HepG2 (cell line): ENCODE data around the gene NABP2. TPM values are rescaled to one million over a fixed set of nuclear protein-coding genes. Genes with fewer than 3 reads are reported as not detected.
A peak's percentile ranks its signal among the peaks of the same experiment; 100 is the strongest.

Source experiments
- HHEX ChIP-seq: IDR thresholded peaks from 2 replicates; pipeline ENCODE4 v1.6.1; 2016; ENCODE audit warnings: control low read depth
- KLF11 ChIP-seq: IDR thresholded peaks from 2 replicates; pipeline ENCODE4 v1.6.1; 2016; ENCODE audit warnings: missing compliant biosample characterization
- NCOR1 ChIP-seq: fragments of 200-600 bp; sonication (generic); IDR thresholded peaks from 2 replicates; pipeline ENCODE4 v1.7.0; 2017; ENCODE audit warnings: antibody characterized with exemption, low read length, borderline replicate concordance
- PRDM15 ChIP-seq: sonication (generic); formaldehyde crosslinking; IDR thresholded peaks from 2 replicates; pipeline ENCODE4 v1.4.0; 2020; ENCODE audit warnings: missing genetic modification reagents
- STAG1 ChIP-seq: sonication (generic); formaldehyde crosslinking; IDR thresholded peaks from 2 replicates; pipeline ENCODE4 v1.4.0; 2020; ENCODE audit warnings: missing genetic modification reagents
- TBL1XR1 ChIP-seq: fragments of 150-350 bp; IDR thresholded peaks from 2 replicates; pipeline ENCODE4 v1.6.1; 2014; ENCODE audit warnings: borderline replicate concordance, low read length; ENCODE audit not compliant: partially characterized antibody
- TOE1 ChIP-seq: sonication (generic); formaldehyde crosslinking; IDR thresholded peaks from 2 replicates; pipeline ENCODE4 v1.4.0; 2020; ENCODE audit warnings: mild to moderate bottlenecking, missing genetic modification reagents
- ZNF205 ChIP-seq: IDR thresholded peaks from 2 replicates; pipeline ENCODE4 v1.6.1; 2018; ENCODE audit warnings: missing biosample characterization, missing genetic modification reagents
- ZNF256 ChIP-seq: sonication (generic); formaldehyde crosslinking; conservative IDR thresholded peaks from 2 replicates; pipeline ENCODE4 v1.4.0; 2020; ENCODE audit warnings: missing genetic modification reagents
- ZNF354B ChIP-seq: sonication (generic); formaldehyde crosslinking; IDR thresholded peaks from 2 replicates; pipeline ENCODE4 v1.8.0; 2022; ENCODE audit warnings: mild to moderate bottlenecking, missing genetic modification reagents
- ZNF709 ChIP-seq: sonication (generic); formaldehyde crosslinking; IDR thresholded peaks from 2 replicates; pipeline ENCODE4 v1.5.0; 2020; ENCODE audit warnings: mild to moderate bottlenecking, missing genetic modification reagents
- ZNF891 ChIP-seq: sonication (generic); formaldehyde crosslinking; IDR thresholded peaks from 2 replicates; pipeline ENCODE4 v1.5.0; 2020; ENCODE audit warnings: mild to moderate bottlenecking, missing genetic modification reagents
- polyA plus RNA-seq, 8 experiments: library from polyadenylated mRNA; depleted of rRNA in 3 of 8; stranded (reverse) in 7 of 8; unstranded in 1 of 8; fragments of >200 nt; fragmentation: Illumina TruSeq in 4 of 8; extraction: Trizol in 4 of 8; gene quantifications; 2 replicates each; pipeline versions ENCODE4 v1.2.1 to v1.2.3, GENCODE V29; 2011 to 2016; ENCODE audit warnings: low read depth in 4 of 8, missing spikeins in 1 of 8, mixed read lengths in 1 of 8; ENCODE audit not compliant: insufficient read depth in 1 of 8
- total RNA-seq, 5 experiments: library from RNA; depleted of rRNA; stranded (reverse); fragments of >200 nt; fragmentation: Illumina TruSeq; extraction: Trizol; gene quantifications; 2 replicates each; pipeline ENCODE4 v1.2.3, GENCODE V29; 2016; ENCODE audit warnings: low read depth in 1 of 5
- TF ChIP-seq, protein P1 (sequence below): sonication (generic); formaldehyde crosslinking; IDR thresholded peaks from 2 replicates; pipeline ENCODE4 v1.5.1; 2020; ENCODE audit warnings: missing genetic modification reagents, mild to moderate bottlenecking, borderline replicate concordance
- TF ChIP-seq, protein P2 (sequence below): sonication (generic); formaldehyde crosslinking; IDR thresholded peaks from 2 replicates; pipeline ENCODE4 v1.8.1; 2023; ENCODE audit warnings: mild to moderate bottlenecking, missing genetic modification reagents
- TF ChIP-seq, protein P3 (sequence below): sonication (generic); formaldehyde crosslinking; IDR thresholded peaks from 2 replicates; pipeline ENCODE4 v1.4.0; 2020; ENCODE audit warnings: missing genetic modification reagents, borderline replicate concordance

NABP2 gene
- total and polyA plus RNA-seq, 2 of the 13 experiments (the other 11 are each of a cell fraction or from before 2014, with no cell fraction given) = 33.2 to 35.5 TPM

DNA sequence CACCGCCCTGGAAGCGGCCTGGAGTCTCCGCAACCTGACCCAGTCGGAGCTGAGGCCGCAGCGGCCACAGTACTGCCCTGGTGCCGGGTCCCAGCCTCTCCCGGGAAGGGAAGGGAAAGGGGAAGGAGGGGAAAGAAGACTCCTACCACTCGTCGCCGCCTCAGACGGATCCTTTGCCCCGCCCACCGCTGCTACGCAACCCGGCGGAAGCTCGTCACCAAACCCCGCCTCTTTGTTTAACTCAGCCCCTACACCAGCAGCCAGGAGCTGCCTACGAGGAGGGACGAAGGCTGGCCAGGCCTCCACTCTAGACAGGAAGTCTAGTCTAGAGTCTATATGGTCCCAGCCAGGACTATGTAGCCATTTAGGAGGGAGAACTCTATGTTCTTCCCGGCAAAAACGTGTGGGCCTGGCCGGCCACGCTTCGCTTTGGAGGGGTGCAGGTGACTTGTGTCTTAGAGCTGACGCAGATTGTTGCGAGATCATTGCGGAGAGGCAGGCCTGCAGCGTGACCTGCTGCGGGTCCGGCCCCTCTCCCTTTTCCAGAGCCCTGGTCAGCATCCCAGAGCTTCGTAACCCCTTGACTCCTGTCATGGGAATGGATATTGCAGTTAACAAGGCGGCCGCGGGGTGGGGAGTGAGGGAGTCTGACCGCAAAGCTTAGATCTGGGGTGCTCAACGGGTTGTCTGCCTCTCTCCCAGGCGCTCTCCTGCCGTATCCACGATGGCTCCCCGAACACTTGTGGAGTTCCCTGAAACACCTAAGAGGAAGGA lies 2.2 kb upstream of the NABP2 start, which contains the start of gene RNF41 (continued):
- TF ChIP-seq, protein P1, sequence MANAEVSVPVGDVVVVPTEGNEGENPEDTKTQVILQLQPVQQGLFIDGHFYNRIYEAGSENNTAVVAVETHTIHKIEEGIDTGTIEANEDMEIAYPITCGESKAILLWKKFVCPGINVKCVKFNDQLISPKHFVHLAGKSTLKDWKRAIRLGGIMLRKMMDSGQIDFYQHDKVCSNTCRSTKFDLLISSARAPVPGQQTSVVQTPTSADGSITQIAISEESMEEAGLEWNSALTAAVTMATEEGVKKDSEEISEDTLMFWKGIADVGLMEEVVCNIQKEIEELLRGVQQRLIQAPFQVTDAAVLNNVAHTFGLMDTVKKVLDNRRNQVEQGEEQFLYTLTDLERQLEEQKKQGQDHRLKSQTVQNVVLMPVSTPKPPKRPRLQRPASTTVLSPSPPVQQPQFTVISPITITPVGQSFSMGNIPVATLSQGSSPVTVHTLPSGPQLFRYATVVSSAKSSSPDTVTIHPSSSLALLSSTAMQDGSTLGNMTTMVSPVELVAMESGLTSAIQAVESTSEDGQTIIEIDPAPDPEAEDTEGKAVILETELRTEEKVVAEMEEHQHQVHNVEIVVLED = peak; percentile 64; the same call in 1 of the 2 replicates
- TF ChIP-seq NCOR1 = 0 out of 2 replicates have a peak, but pooled peaks have one; percentile 44
- no peak for TF ChIP-seq TBL1XR1
- no peak for TF ChIP-seq ZNF205 (CRISPR knock-in tag)
- peak; percentile 93; the same call in 1 of the 2 replicates for TF ChIP-seq ZNF891 (CRISPR knock-in tag)
- no peak for TF ChIP-seq HHEX (CRISPR knock-in tag)
- TF ChIP-seq TOE1 (CRISPR knock-in tag) = no peak
- TF ChIP-seq, protein P2, sequence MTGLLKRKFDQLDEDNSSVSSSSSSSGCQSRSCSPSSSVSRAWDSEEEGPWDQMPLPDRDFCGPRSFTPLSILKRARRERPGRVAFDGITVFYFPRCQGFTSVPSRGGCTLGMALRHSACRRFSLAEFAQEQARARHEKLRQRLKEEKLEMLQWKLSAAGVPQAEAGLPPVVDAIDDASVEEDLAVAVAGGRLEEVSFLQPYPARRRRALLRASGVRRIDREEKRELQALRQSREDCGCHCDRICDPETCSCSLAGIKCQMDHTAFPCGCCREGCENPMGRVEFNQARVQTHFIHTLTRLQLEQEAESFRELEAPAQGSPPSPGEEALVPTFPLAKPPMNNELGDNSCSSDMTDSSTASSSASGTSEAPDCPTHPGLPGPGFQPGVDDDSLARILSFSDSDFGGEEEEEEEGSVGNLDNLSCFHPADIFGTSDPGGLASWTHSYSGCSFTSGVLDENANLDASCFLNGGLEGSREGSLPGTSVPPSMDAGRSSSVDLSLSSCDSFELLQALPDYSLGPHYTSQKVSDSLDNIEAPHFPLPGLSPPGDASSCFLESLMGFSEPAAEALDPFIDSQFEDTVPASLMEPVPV (CRISPR knock-in tag) = no peak
- TF ChIP-seq ZNF354B (CRISPR knock-in tag) = no peak
- no peak for TF ChIP-seq ZNF256 (CRISPR knock-in tag)
- TF ChIP-seq STAG1 (CRISPR knock-in tag) = 0 out of 2 replicates have a peak, but pooled peaks have one; percentile 2
- peak; percentile 56; the same call in 1 of the 2 replicates for TF ChIP-seq ZNF709 (CRISPR knock-in tag)
- no peak for TF ChIP-seq KLF11 (CRISPR knock-in tag)
- TF ChIP-seq, protein P3, sequence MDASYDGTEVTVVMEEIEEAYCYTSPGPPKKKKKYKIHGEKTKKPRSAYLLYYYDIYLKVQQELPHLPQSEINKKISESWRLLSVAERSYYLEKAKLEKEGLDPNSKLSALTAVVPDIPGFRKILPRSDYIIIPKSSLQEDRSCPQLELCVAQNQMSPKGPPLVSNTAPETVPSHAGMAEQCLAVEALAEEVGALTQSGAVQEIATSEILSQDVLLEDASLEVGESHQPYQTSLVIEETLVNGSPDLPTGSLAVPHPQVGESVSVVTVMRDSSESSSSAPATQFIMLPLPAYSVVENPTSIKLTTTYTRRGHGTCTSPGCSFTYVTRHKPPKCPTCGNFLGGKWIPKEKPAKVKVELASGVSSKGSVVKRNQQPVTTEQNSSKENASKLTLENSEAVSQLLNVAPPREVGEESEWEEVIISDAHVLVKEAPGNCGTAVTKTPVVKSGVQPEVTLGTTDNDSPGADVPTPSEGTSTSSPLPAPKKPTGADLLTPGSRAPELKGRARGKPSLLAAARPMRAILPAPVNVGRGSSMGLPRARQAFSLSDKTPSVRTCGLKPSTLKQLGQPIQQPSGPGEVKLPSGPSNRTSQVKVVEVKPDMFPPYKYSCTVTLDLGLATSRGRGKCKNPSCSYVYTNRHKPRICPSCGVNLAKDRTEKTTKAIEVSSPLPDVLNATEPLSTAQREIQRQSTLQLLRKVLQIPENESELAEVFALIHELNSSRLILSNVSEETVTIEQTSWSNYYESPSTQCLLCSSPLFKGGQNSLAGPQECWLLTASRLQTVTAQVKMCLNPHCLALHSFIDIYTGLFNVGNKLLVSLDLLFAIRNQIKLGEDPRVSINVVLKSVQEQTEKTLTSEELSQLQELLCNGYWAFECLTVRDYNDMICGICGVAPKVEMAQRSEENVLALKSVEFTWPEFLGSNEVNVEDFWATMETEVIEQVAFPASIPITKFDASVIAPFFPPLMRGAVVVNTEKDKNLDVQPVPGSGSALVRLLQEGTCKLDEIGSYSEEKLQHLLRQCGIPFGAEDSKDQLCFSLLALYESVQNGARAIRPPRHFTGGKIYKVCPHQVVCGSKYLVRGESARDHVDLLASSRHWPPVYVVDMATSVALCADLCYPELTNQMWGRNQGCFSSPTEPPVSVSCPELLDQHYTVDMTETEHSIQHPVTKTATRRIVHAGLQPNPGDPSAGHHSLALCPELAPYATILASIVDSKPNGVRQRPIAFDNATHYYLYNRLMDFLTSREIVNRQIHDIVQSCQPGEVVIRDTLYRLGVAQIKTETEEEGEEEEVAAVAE = peak; percentile 71; the same call in 1 of the 2 replicates
- no peak for TF ChIP-seq PRDM15
